Activated CD8-positive, alpha-beta memory T cell treated with anti-CD3 and anti-CD28 coated beads, Interleukin-2, amount 10 ng/mL, durations not matched to agents 7 days and 5 days (primary cell): ENCODE measurements around the gene TBC1D22A. TPM values are rescaled to one million over a fixed set of nuclear protein-coding genes. Genes with fewer than 3 reads are reported as not detected.

Source experiments
- ATAC-seq: fragments of 150-1000 bp; cut with Tn5 transposase; one replicate; pipeline ENCODE4 v1.10.0; 2021; ENCODE audit warnings: moderate library complexity
- CTCF ChIA-PET: fragments of 350-600 bp; sonication (Branson Sonifier 250); formaldehyde crosslinking; loops from one replicate; lab custom pipeline; 2021; ENCODE audit warnings: antibody characterized with exemption; lab: Charles Lee
- DNase-seq: peaks from one replicate; pipeline ENCODE4 v3.0.0-alpha.2; 2020
- H3K27ac Mint-ChIP-seq: one replicate; pipeline ENCODE4 v1.8.0; 2021; ENCODE audit warnings: mild to moderate bottlenecking, mixed read lengths
- H3K27me3 Mint-ChIP-seq: one replicate; pipeline ENCODE4 v1.8.0; 2021; ENCODE audit warnings: mixed read lengths
- H3K36me3 Mint-ChIP-seq: one replicate; pipeline ENCODE4 v1.8.0; 2021; ENCODE audit warnings: mild to moderate bottlenecking, mixed read lengths
- H3K4me1 Mint-ChIP-seq: one replicate; pipeline ENCODE4 v1.8.0; 2021; ENCODE audit warnings: mixed read lengths
- H3K4me3 Mint-ChIP-seq: one replicate; pipeline ENCODE4 v1.8.0; 2021; ENCODE audit warnings: mild to moderate bottlenecking, moderate library complexity, mixed read lengths
- H3K9me3 Mint-ChIP-seq: one replicate; pipeline ENCODE4 v1.8.0; 2022; ENCODE audit warnings: low read depth, mixed read lengths
- total RNA-seq, 2 experiments: library from RNA; stranded (reverse); gene quantifications; one replicate each; pipeline ENCODE4 v1.2.3, GENCODE V29; 2021

TBC1D22A gene
- total RNA-seq, 2 experiments from 2014 or later = 32.6 to 44.9 TPM

DNA sequence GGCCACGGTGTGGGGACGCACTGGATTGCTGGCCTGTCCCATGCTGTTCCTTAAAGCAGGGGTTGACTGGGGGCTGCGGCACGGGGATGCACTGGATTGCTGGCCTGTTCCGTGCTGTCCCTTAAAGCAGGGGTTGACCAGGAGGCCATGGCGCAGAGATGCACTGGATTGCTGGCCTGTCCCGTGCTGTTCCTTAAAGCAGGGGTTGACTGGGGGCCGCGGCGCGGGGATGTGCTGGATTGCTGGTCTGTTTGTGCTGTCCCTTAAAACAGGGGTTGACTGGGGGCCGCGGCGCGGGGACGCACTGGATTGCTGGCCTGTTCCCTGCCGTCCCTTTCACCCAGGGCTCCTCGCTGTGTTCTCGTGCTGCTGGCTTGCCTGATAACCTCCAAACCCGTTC, 383.4 kb downstream of the TBC1D22A start:
- DNase-seq (no peak), ATAC-seq (no peak)
- H3K4me3 Mint-ChIP-seq = no peak overlapping the region
- CTCF ChIA-PET = no interaction called here
- no peak overlapping the region for H3K27ac Mint-ChIP-seq
- H3K27me3 Mint-ChIP-seq = no peaks in the 10 kb centered on the region
- no peaks in the 10 kb centered on the region for H3K9me3 Mint-ChIP-seq
- no peaks in the 10 kb centered on the region for H3K36me3 Mint-ChIP-seq
- H3K4me1 Mint-ChIP-seq = peaks cover 4% of the 10 kb centered on the region

GRCh38 chr22:47146391-47146790, 383.9 kb downstream of the TBC1D22A start:
- ATAC-seq (no peak), DNase-seq (no peak)
- no peaks in the 10 kb centered on the region for H3K36me3 Mint-ChIP-seq
- CTCF ChIA-PET = interaction anchor here (0.6 kb wide), 1 partner anchor 11 kb away, joined by 3 read pairs; no protein-coding TSS in a partner anchor
- no peaks in the 10 kb centered on the region for H3K9me3 Mint-ChIP-seq
- no peaks in the 10 kb centered on the region for H3K27me3 Mint-ChIP-seq
- no peak overlapping the region for H3K4me3 Mint-ChIP-seq
- peaks cover 9% of the 10 kb centered on the region for H3K4me1 Mint-ChIP-seq
- no peak overlapping the region for H3K27ac Mint-ChIP-seq

DNA sequence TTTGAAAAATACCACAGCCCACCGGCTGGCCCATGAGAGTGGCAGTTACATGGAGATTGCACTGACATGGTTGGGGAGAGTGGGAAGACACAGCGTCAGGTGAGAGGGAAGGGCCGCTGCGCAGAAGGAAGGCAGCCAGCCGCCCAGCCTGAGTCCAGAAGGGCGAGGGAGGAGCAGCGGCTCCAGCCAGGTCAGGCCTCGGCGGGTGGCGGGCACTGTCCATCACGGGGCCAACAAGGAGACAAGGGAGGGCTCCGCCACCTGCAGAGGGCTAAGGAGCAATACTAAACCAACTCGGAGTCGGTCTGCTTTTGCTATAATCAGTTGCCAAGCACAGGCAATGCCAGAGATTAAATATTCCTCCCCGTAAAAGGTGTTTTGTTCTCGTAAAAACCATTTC, 384.5 kb downstream of the TBC1D22A start:
- DNase-seq (no peak), ATAC-seq (no peak)
- CTCF ChIA-PET = no interaction called here
- H3K9me3 Mint-ChIP-seq = no peaks in the 10 kb centered on the region
- no peaks in the 10 kb centered on the region for H3K27me3 Mint-ChIP-seq
- H3K4me1 Mint-ChIP-seq = peaks cover 9% of the 10 kb centered on the region
- no peaks in the 10 kb centered on the region for H3K36me3 Mint-ChIP-seq
- no peak overlapping the region for H3K4me3 Mint-ChIP-seq
- no peak overlapping the region for H3K27ac Mint-ChIP-seq

- no peak overlapping the region for H3K27ac Mint-ChIP-seq
- H3K4me3 Mint-ChIP-seq = no peak overlapping the region
- H3K27me3 Mint-ChIP-seq = no peaks in the 10 kb centered on the region
- no peak for ATAC-seq
- H3K9me3 Mint-ChIP-seq = no peaks in the 10 kb centered on the region
- DNase-seq = no peak
- CTCF ChIA-PET = no interaction called here
- no peaks in the 10 kb centered on the region for H3K36me3 Mint-ChIP-seq
- peaks cover 9% of the 10 kb centered on the region for H3K4me1 Mint-ChIP-seq
Measured at GRCh38 chr22:47147572-47147971, 385.1 kb downstream of the TBC1D22A start.

GRCh38 chr22:47148510-47148909, 386.1 kb downstream of the TBC1D22A start:
- DNase-seq (no peak), ATAC-seq (no peak)
- H3K27ac Mint-ChIP-seq = no peak overlapping the region
- no peak overlapping the region for H3K4me3 Mint-ChIP-seq
- no peaks in the 10 kb centered on the region for H3K27me3 Mint-ChIP-seq
- H3K9me3 Mint-ChIP-seq = no peaks in the 10 kb centered on the region
- CTCF ChIA-PET = no interaction called here
- H3K36me3 Mint-ChIP-seq = no peaks in the 10 kb centered on the region
- peaks cover 9% of the 10 kb centered on the region for H3K4me1 Mint-ChIP-seq

DNA sequence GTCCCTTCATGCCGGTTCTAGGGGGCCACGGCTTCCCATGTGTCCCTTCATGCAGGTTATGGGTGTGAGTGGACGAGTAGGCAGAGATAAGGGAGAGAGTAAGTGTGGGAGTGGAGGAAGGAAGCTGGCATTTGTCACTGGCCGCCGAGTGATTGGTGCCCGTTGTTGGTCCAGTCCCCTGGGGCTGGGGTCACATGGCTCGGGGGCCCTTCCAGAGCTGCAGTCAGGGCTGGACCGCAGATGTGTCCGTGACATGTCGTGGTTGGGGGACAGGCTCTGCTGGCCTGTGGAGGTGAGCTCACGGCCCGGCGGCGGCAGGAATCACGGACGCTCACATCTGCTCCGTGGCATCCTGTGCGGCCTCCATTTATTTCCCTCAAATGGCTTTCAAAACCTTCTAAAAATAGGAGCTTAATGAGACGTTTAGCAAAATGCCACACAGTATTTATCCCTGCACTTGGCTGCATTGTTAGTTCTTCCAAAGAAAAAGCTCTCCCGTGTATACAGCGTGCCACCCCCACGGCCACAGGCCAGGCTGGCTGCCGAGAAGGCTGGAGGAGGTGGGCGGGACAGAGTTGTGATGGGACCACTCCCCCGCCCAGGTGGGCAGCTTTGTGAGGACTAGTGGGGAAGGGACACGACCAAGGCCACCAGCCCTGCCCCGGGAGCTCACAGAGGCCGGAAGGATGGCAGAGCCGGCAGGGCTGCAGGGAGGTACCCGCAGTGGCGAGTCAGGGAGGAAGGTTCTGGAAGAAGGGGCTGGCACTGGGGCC, 386.7 kb downstream of the TBC1D22A start:
- Mint-ChIP-seq H3K27ac (no peak overlapping the region), H3K27me3 (no peaks in the 10 kb centered on the region), H3K4me3 (no peak overlapping the region), H3K4me1 (peaks cover 9% of the 10 kb centered on the region), H3K9me3 (no peaks in the 10 kb centered on the region), H3K36me3 (no peaks in the 10 kb centered on the region)
- CTCF ChIA-PET = no interaction called here
- no peak for DNase-seq
- ATAC-seq = no peak

DNA sequence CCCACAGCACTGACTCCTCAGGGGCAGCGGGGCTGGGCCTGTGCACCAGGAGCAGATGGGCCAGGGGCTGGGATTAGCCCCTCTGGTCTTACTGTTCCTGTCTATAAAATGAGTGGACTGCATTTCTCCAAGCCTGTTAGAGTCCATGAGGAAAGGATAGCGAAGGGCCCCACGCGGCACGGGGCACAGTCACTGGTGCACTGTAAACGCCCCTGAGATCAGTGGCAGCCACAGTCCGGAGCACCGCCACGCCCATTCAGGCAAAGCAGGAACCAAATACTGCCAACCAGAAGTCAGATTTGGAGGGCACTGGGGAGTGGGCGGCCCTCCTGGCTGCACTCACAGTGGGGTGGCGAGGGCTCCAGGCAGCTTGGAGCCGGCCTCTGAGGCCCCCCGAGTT, 387.5 kb downstream of the TBC1D22A start:
- Mint-ChIP-seq H3K36me3 (no peaks in the 10 kb centered on the region), H3K27ac (no peak overlapping the region), H3K4me3 (no peak overlapping the region), H3K4me1 (peaks cover 9% of the 10 kb centered on the region), H3K9me3 (no peaks in the 10 kb centered on the region), H3K27me3 (no peaks in the 10 kb centered on the region)
- CTCF ChIA-PET = no interaction called here
- ATAC-seq (no peak), DNase-seq (no peak)

DNA sequence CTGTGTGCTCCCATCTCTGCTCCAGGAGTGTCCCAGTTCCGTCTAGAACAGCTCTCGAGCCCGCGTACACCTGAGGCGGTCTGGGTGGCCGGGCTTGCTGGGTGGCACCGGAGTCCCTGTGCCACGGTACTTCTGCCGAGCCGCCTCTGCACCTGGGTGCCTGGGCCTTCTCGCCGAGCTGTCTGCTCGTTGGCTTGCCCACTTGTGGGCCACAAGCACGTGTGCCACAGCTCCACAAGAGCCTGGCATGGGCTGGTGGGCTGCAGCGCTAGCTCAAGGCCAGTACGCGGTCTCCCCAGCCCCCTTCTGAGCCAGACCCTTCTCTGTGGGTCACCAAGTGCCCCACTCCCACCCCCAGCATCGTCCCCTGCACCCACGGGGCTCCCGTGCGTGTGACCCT, 388.0 kb downstream of the TBC1D22A start:
- CTCF ChIA-PET = no interaction called here
- no peaks in the 10 kb centered on the region for H3K27me3 Mint-ChIP-seq
- H3K27ac Mint-ChIP-seq = no peak overlapping the region
- H3K4me3 Mint-ChIP-seq = no peak overlapping the region
- ATAC-seq (no peak), DNase-seq (no peak)
- no peaks in the 10 kb centered on the region for H3K9me3 Mint-ChIP-seq
- peaks cover 9% of the 10 kb centered on the region for H3K4me1 Mint-ChIP-seq
- no peaks in the 10 kb centered on the region for H3K36me3 Mint-ChIP-seq

- no peak overlapping the region for H3K4me3 Mint-ChIP-seq
- ATAC-seq = no peak
Measured at GRCh38 chr22:47151064-47151463, 388.6 kb downstream of the TBC1D22A start.

DNA sequence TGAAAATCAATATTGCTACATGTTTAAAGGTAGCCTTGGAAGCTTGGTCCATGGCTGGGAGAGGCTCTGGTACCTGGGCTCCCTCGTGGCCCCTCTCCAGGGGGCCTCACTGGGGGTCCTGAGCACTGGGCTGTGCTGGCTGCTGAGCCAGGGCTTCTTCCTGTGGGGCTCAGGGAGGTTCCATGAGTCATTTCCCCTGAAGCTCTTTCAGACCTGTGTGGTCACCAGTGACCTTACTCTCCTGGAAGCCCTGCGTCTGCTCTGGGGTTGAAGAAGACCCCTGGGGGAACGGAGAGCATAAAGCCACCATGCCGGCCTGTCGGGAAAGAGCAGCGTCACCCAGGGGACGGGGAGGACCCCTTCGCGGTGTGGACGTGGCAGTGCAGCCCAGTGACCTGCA, 389.0 kb downstream of the TBC1D22A start:
- Mint-ChIP-seq H3K27me3 (no peaks in the 10 kb centered on the region), H3K27ac (no peak overlapping the region), H3K9me3 (no peaks in the 10 kb centered on the region), H3K4me1 (peaks cover 9% of the 10 kb centered on the region), H3K4me3 (no peak overlapping the region), H3K36me3 (no peaks in the 10 kb centered on the region)
- DNase-seq = no peak
- ATAC-seq = no peak
- CTCF ChIA-PET = no interaction called here

More at GRCh38 chr22:47151064-47151463, 388.6 kb downstream of the TBC1D22A start:
- Mint-ChIP-seq H3K9me3 (no peaks in the 10 kb centered on the region), H3K27ac (no peak overlapping the region), H3K27me3 (no peaks in the 10 kb centered on the region), H3K36me3 (no peaks in the 10 kb centered on the region), H3K4me1 (peaks cover 9% of the 10 kb centered on the region)
- DNase-seq = no peak
- CTCF ChIA-PET = no interaction called here

DNA sequence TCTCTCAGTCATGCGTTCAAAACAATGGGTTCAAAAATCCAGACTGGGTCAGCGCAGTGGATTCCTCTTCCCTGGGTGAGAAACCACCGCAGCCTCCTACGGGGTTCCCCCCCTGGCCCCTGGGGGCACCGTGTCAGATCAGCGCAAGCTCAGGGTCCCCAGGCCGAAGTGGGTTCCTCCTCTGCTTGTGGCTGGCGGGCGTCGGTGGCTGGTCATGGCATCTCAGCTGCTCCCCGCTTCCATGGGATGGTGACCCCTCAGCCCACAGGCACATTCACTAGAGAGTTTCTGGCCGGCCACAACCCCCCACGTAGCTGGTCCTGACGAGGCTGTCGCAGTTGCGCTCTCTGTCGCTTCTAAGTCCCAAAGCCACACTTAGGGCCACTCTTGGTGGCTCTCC, 389.8 kb downstream of the TBC1D22A start:
- H3K27ac Mint-ChIP-seq = no peak overlapping the region
- no peak overlapping the region for H3K4me3 Mint-ChIP-seq
- H3K36me3 Mint-ChIP-seq = no peaks in the 10 kb centered on the region
- ATAC-seq (no peak), DNase-seq (no peak)
- H3K4me1 Mint-ChIP-seq = peaks cover 9% of the 10 kb centered on the region
- CTCF ChIA-PET = no interaction called here
- H3K27me3 Mint-ChIP-seq = no peaks in the 10 kb centered on the region
- no peaks in the 10 kb centered on the region for H3K9me3 Mint-ChIP-seq

GRCh38 chr22:47152938-47153337, 390.5 kb downstream of the TBC1D22A start:
- H3K27me3 Mint-ChIP-seq = no peaks in the 10 kb centered on the region
- ATAC-seq (no peak), DNase-seq (no peak)
- H3K9me3 Mint-ChIP-seq = no peaks in the 10 kb centered on the region
- CTCF ChIA-PET = no interaction called here
- H3K4me1 Mint-ChIP-seq = peaks cover 9% of the 10 kb centered on the region
- H3K4me3 Mint-ChIP-seq = no peak overlapping the region
- H3K36me3 Mint-ChIP-seq = no peaks in the 10 kb centered on the region
- no peak overlapping the region for H3K27ac Mint-ChIP-seq

- H3K27me3 Mint-ChIP-seq = no peaks in the 10 kb centered on the region
- ATAC-seq (no peak), DNase-seq (no peak)
- H3K9me3 Mint-ChIP-seq = no peaks in the 10 kb centered on the region
- no peak overlapping the region for H3K4me3 Mint-ChIP-seq
- H3K27ac Mint-ChIP-seq = no peak overlapping the region
- H3K4me1 Mint-ChIP-seq = peaks cover 9% of the 10 kb centered on the region
- H3K36me3 Mint-ChIP-seq = no peaks in the 10 kb centered on the region
- CTCF ChIA-PET = no interaction called here
Measured at GRCh38 chr22:47153854-47154525, 391.5 kb downstream of the TBC1D22A start.

DNA sequence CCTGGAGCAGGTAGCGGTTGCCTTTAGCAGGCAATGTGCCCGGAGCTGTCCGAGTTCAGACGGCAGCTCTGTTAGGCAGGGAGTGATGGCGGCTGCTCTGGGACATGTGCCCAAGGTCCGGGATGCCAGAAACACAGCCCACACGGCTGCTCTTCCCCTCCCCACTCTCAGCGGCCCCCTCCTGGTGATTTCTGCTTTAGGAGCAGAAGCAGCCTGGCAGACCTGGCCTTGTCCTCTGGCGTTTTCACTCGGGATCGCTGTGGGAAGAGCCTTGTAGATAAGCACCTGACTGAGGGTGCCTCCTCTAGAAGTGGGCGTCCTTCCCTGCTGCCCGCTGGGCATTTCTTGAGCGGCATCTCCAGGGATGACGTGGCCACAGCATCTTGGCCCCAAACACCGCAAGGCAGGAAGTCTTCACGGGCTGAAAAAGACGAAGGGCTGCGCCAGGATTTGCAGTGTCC, 392.2 kb downstream of the TBC1D22A start:
- no peak overlapping the region for H3K4me3 Mint-ChIP-seq
- CTCF ChIA-PET = no interaction called here
- H3K27ac Mint-ChIP-seq = no peak overlapping the region
- no peak for DNase-seq
- H3K36me3 Mint-ChIP-seq = no peaks in the 10 kb centered on the region
- no peak for ATAC-seq
- no peaks in the 10 kb centered on the region for H3K27me3 Mint-ChIP-seq
- no peaks in the 10 kb centered on the region for H3K9me3 Mint-ChIP-seq
- peaks cover 9% of the 10 kb centered on the region for H3K4me1 Mint-ChIP-seq
